HepG2 (cell line): ENCODE measurements around the gene COL27A1. TPM values are rescaled to one million over a fixed set of nuclear protein-coding genes. Genes with fewer than 3 reads are reported as not detected.

Source experiments
- ARHGAP35 ChIP-seq: sonication (generic); formaldehyde crosslinking; IDR thresholded peaks from 2 replicates; pipeline ENCODE4 v1.9.0; 2022; ENCODE audit warnings: mild to moderate bottlenecking, inconsistent platforms, moderate library complexity, missing genetic modification reagents, borderline replicate concordance
- CBX5 ChIP-seq: sonication (generic); formaldehyde crosslinking; IDR thresholded peaks from 2 replicates; pipeline ENCODE4 v1.4.0; 2020; ENCODE audit warnings: missing genetic modification reagents, borderline replicate concordance
- CCAR2 ChIP-seq: fragments of 200-400 bp; formaldehyde crosslinking; optimal IDR thresholded peaks from 2 replicates; pipeline ENCODE3; 2018; ENCODE audit warnings: low read depth, mild to moderate bottlenecking, low read length, moderate library complexity
- IRF1 ChIP-seq: sonication (generic); formaldehyde crosslinking; IDR thresholded peaks from 2 replicates; pipeline ENCODE4 v1.4.0; 2020; ENCODE audit warnings: low read depth, mild to moderate bottlenecking, missing genetic modification reagents
- JUND ChIP-seq: sonication (generic); formaldehyde crosslinking; IDR thresholded peaks from 2 replicates; pipeline ENCODE4 v1.8.0; 2022; ENCODE audit warnings: mild to moderate bottlenecking, missing genetic modification reagents
- MBD4 ChIP-seq: IDR thresholded peaks from 2 replicates; pipeline ENCODE4 v1.6.1; 2012; ENCODE audit warnings: low read length, inconsistent platforms, borderline replicate concordance
- NFKBIZ ChIP-seq: IDR thresholded peaks from 2 replicates; pipeline ENCODE4 v1.6.1; 2018; ENCODE audit warnings: missing genetic modification reagents, missing compliant biosample characterization
- RBM39 ChIP-seq: fragments of 200-400 bp; formaldehyde crosslinking; IDR thresholded peaks from one replicate; pipeline ENCODE4 v1.6.1; 2018; ENCODE audit warnings: antibody characterized with exemption, mild to moderate bottlenecking, low read depth, low read length; ENCODE audit not compliant: poor library complexity, severe bottlenecking
- SAFB2 ChIP-seq: sonication (generic); formaldehyde crosslinking; IDR thresholded peaks from 2 replicates; pipeline ENCODE4 v1.5.1; 2020; ENCODE audit warnings: missing genetic modification reagents, low read depth, mild to moderate bottlenecking, borderline replicate concordance
- SMARCC2 ChIP-seq: fragments of 450-650 bp; IDR thresholded peaks from 2 replicates; pipeline ENCODE4 v1.6.1; 2017; ENCODE audit warnings: antibody characterized with exemption, mild to moderate bottlenecking
- SOX13 ChIP-seq, 3 experiments: fragments of 450-650 bp in 1 of 3; sonication (generic) in 1 of 3; formaldehyde crosslinking in 1 of 3; IDR thresholded peaks in 2 of 3; conservative IDR thresholded peaks in 1 of 3; 2 replicates each; pipeline versions ENCODE4 v1.5.0 to v1.6.1; 2016 to 2020; ENCODE audit warnings: antibody characterized with exemption in 1 of 3, mild to moderate bottlenecking in 1 of 3, missing compliant biosample characterization in 1 of 3, missing genetic modification reagents in 1 of 3, moderate library complexity in 1 of 3
- SP2 ChIP-seq: sonication (generic); formaldehyde crosslinking; IDR thresholded peaks from 2 replicates; pipeline ENCODE4 v1.5.1; 2020; ENCODE audit warnings: mild to moderate bottlenecking, missing genetic modification reagents
- TRIM24 ChIP-seq: sonication (generic); formaldehyde crosslinking; IDR thresholded peaks from 2 replicates; pipeline ENCODE4 v1.8.0; 2022; ENCODE audit warnings: mild to moderate bottlenecking, missing genetic modification reagents
- ZBTB42 ChIP-seq: sonication (generic); formaldehyde crosslinking; IDR thresholded peaks from 2 replicates; pipeline ENCODE4 v1.5.0; 2020; ENCODE audit warnings: mild to moderate bottlenecking, missing genetic modification reagents
- ZFP91 ChIP-seq: sonication (generic); formaldehyde crosslinking; IDR thresholded peaks from 2 replicates; pipeline ENCODE4 v1.9.0; 2022; ENCODE audit warnings: missing genetic modification reagents, mild to moderate bottlenecking, borderline replicate concordance
- ZNF274 ChIP-seq: sonication (generic); formaldehyde crosslinking; IDR thresholded peaks from 2 replicates; pipeline ENCODE4 v1.5.1; 2020; ENCODE audit warnings: mild to moderate bottlenecking, missing genetic modification reagents
- ZNF503 ChIP-seq: sonication (generic); formaldehyde crosslinking; IDR thresholded peaks from 2 replicates; pipeline ENCODE4 v1.4.0; 2020; ENCODE audit warnings: missing genetic modification reagents
- ZNF564 ChIP-seq: sonication (generic); formaldehyde crosslinking; IDR thresholded peaks from 2 replicates; pipeline ENCODE4 v1.8.1; 2023; ENCODE audit warnings: mild to moderate bottlenecking, missing genetic modification reagents
- ZNF607 ChIP-seq: sonication (generic); formaldehyde crosslinking; IDR thresholded peaks from 2 replicates; pipeline ENCODE4 v1.5.1; 2020; ENCODE audit warnings: missing genetic modification reagents, mild to moderate bottlenecking, borderline replicate concordance
- ZNF629 ChIP-seq: sonication (generic); formaldehyde crosslinking; conservative IDR thresholded peaks from 2 replicates; pipeline ENCODE4 v1.5.0; 2020; ENCODE audit warnings: missing genetic modification reagents
- ZNF800 ChIP-seq: sonication (generic); formaldehyde crosslinking; IDR thresholded peaks from 2 replicates; pipeline ENCODE4 v1.4.0; 2020; ENCODE audit warnings: missing genetic modification reagents
- ZSCAN20 ChIP-seq: sonication (generic); formaldehyde crosslinking; IDR thresholded peaks from 2 replicates; pipeline ENCODE4 v1.4.0; 2020; ENCODE audit warnings: missing genetic modification reagents, mild to moderate bottlenecking, borderline replicate concordance
- polyA plus RNA-seq, 8 experiments: library from polyadenylated mRNA; depleted of rRNA in 3 of 8; stranded (reverse) in 7 of 8; unstranded in 1 of 8; fragments of >200 nt; fragmentation: Illumina TruSeq in 4 of 8; extraction: Trizol in 4 of 8; gene quantifications; 2 replicates each; pipeline versions ENCODE4 v1.2.1 to v1.2.3, GENCODE V29; 2011 to 2016; ENCODE audit warnings: low read depth in 4 of 8, missing spikeins in 1 of 8, mixed read lengths in 1 of 8; ENCODE audit not compliant: insufficient read depth in 1 of 8
- total RNA-seq, 5 experiments: library from RNA; depleted of rRNA; stranded (reverse); fragments of >200 nt; fragmentation: Illumina TruSeq; extraction: Trizol; gene quantifications; 2 replicates each; pipeline ENCODE4 v1.2.3, GENCODE V29; 2016; ENCODE audit warnings: low read depth in 1 of 5

COL27A1 gene
- total and polyA plus RNA-seq, 2 of the 13 experiments (the other 11 are each of a cell fraction or from before 2014, with no cell fraction given) = 71.3 to 89.1 TPM

GRCh38 chr9:114123031-114123977, 32.0 kb upstream of the COL27A1 start (continued):
- TF ChIP-seq ZNF274 (CRISPR knock-in tag) = no peak
- TF ChIP-seq SMARCC2 = no peak
- no peak for TF ChIP-seq ZBTB42 (CRISPR knock-in tag)
- TF ChIP-seq ZSCAN20 (CRISPR knock-in tag) = no peak
- TF ChIP-seq RBM39 = no peak
- peak; percentile 26; the same call in 1 of the 2 replicates for TF ChIP-seq ZNF629 (CRISPR knock-in tag)
- no peak for TF ChIP-seq CCAR2
- no peak for TF ChIP-seq TRIM24
- TF ChIP-seq ZNF564 = no peak
- no peak; the same call in 1 of the 2 replicates for TF ChIP-seq NFKBIZ
- TF ChIP-seq IRF1 (CRISPR knock-in tag) = no peak
- TF ChIP-seq ZNF503 = no peak
- TF ChIP-seq CBX5 (CRISPR knock-in tag) = peak; percentile 28; the same call in 1 of the 2 replicates
- TF ChIP-seq SOX13 (IDR thresholded peaks at IDR 0.05) = no peak
- TF ChIP-seq SOX13 (CRISPR knock-in tag; conservative IDR thresholded peaks at IDR 0.05 in 1 of 2, IDR thresholded peaks at IDR 0.05 in 1 of 2) = peak in 1 of 2 experiments; percentile 74; a peak in 1 of 4 replicates
- TF ChIP-seq SAFB2 (CRISPR knock-in tag) = no peak
- TF ChIP-seq JUND (CRISPR knock-in tag) = no peak
- no peak for TF ChIP-seq MBD4
- no peak for TF ChIP-seq ZNF800 (CRISPR knock-in tag)
- no peak for TF ChIP-seq ZFP91 (CRISPR knock-in tag)
- TF ChIP-seq ARHGAP35 = no peak
- no peak for TF ChIP-seq SP2 (CRISPR knock-in tag)
- TF ChIP-seq ZNF607 = no peak
